HepG2 (cell line): ENCODE measurements around the gene SLC29A3. TPM values are rescaled to one million over a fixed set of nuclear protein-coding genes. Genes with fewer than 3 reads are reported as not detected.

Source experiments
- ATAC-seq: fragments of 200-7000 bp; cut with Tn5 transposase; 3 replicates; pipeline ENCODE4 v1.9.1; 2020; ENCODE audit warnings: mild to moderate bottlenecking, moderate library complexity
- BruUV-seq: library from RNA; stranded (reverse); fragments of 400-500 nt; replicated peaks from 2 replicates; lab custom pipeline; 2021; lab: Mats Ljungman, UMichigan
- CTCF ChIA-PET: fragments of 300-600 bp; formaldehyde crosslinking; extraction: SDS; loops from one replicate; lab custom pipeline; 2021; ENCODE audit warnings: low total read pairs, inconsistent platforms, low intra/inter-chr PET ratio; lab: Yijun Ruan, JAX
- POLR2A ChIA-PET: fragments of 350-600 bp; sonication (Branson Sonifier 250); formaldehyde crosslinking; loops from one replicate; lab custom pipeline; 2020; ENCODE audit warnings: antibody characterized with exemption, inconsistent platforms; lab: Yijun Ruan, JAX
- DNase-seq: peaks from one replicate; pipeline ENCODE4 v3.0.0-alpha.2; 2015; ENCODE audit warnings: low spot score
- FAIRE-seq: peaks from 3 replicates; lab custom pipeline; 2011; peaks lifted over from hg19 to GRCh38; lab: Jason Lieb, UNC
- H2AFZ ChIP-seq: one replicate; pipeline ENCODE4 v1.6.1; 2011; ENCODE audit warnings: low read length, inconsistent platforms
- H3K27ac ChIP-seq: fragments of 300-600 bp; 3 replicates; pipeline ENCODE4 v1.8.0; 2011; ENCODE audit warnings: mixed run types, mild to moderate bottlenecking, mixed read lengths, low read length, inconsistent platforms; ENCODE audit not compliant: insufficient read depth; ENCODE audit errors: extremely low read length
- H3K27me3 ChIP-seq, 2 experiments: fragments of 200-600 bp in 1 of 2; 2 replicates in 1 of 2; 3 replicates in 1 of 2; pipeline versions ENCODE4 v1.6.0 to v1.8.0; 2011; ENCODE audit warnings: low read length in 2 of 2, mild to moderate bottlenecking in 2 of 2, moderate library complexity in 2 of 2, inconsistent platforms in 1 of 2; ENCODE audit not compliant: insufficient read depth in 2 of 2, control insufficient read depth in 1 of 2
- H3K36me3 ChIP-seq, 2 experiments: fragments of 200-600 bp in 1 of 2; replicated peaks in 1 of 2; 2 replicates in 1 of 2; 3 replicates in 1 of 2; pipeline versions ENCODE4 v1.5.1 to v1.8.0; 2011; ENCODE audit warnings: low read length in 2 of 2, inconsistent platforms in 1 of 2; ENCODE audit not compliant: insufficient read depth in 2 of 2, control insufficient read depth in 1 of 2
- H3K4me1 ChIP-seq: 2 replicates; pipeline ENCODE4 v1.5.1; 2012; ENCODE audit warnings: low read length, inconsistent platforms; ENCODE audit not compliant: insufficient read depth
- H3K4me2 ChIP-seq: 2 replicates; pipeline ENCODE4 v1.6.0; 2011; ENCODE audit warnings: low read depth, low read length, inconsistent platforms
- H3K4me3 ChIP-seq, 3 experiments: fragments of 200-600 bp in 1 of 3; sonication (generic), shearing (Covaris generic) in 1 of 3; replicated peaks in 1 of 3; 2 replicates each; pipeline ENCODE4 v1.5.1; 2011 to 2016; ENCODE audit warnings: low read length in 3 of 3, inconsistent platforms in 2 of 3, low read depth in 2 of 3, mild to moderate bottlenecking in 2 of 3, control low read depth in 1 of 3, mixed read lengths in 1 of 3; ENCODE audit not compliant: insufficient read depth in 1 of 3
- H3K79me2 ChIP-seq: one replicate; pipeline ENCODE4 v1.6.1; 2011; ENCODE audit warnings: low read length, inconsistent platforms; ENCODE audit not compliant: insufficient read depth
- H3K9ac ChIP-seq: 2 replicates; pipeline ENCODE4 v1.6.0; 2011; ENCODE audit warnings: mild to moderate bottlenecking, low read depth, low read length, inconsistent platforms; ENCODE audit not compliant: insufficient read depth
- H3K9me3 ChIP-seq: 2 replicates; pipeline ENCODE4 v1.5.1; 2012; ENCODE audit warnings: mild to moderate bottlenecking, low read length
- H4K20me1 ChIP-seq: 2 replicates; pipeline ENCODE4 v1.6.0; 2011; ENCODE audit warnings: inconsistent platforms, mild to moderate bottlenecking, low read length, moderate library complexity; ENCODE audit not compliant: insufficient read depth
- ISX ChIP-seq: sonication (generic); formaldehyde crosslinking; conservative IDR thresholded peaks from 2 replicates; pipeline ENCODE4 v1.5.0; 2020; ENCODE audit warnings: missing genetic modification reagents
- MAZ ChIP-seq, 2 experiments: sonication (generic) in 1 of 2; formaldehyde crosslinking in 1 of 2; IDR thresholded peaks; 2 replicates each; pipeline versions ENCODE4 v1.5.0 to v1.6.1; 2012 to 2020; ENCODE audit warnings: low read depth in 2 of 2, mild to moderate bottlenecking in 2 of 2, borderline replicate concordance in 1 of 2, improper control_type of control experiment in 1 of 2, low read length in 1 of 2, missing genetic modification reagents in 1 of 2, moderate library complexity in 1 of 2
- RBFOX2 ChIP-seq: fragments of 200-400 bp; formaldehyde crosslinking; IDR thresholded peaks from 2 replicates; pipeline ENCODE4 v1.6.1; 2017; ENCODE audit warnings: low read depth, mild to moderate bottlenecking, low read length
- SALL1 ChIP-seq: sonication (generic); formaldehyde crosslinking; IDR thresholded peaks from 2 replicates; pipeline ENCODE4 v1.8.0; 2022; ENCODE audit warnings: mild to moderate bottlenecking, missing genetic modification reagents
- SPEN ChIP-seq: sonication (generic); formaldehyde crosslinking; IDR thresholded peaks from 2 replicates; pipeline ENCODE4 v1.5.1; 2020; ENCODE audit warnings: low read depth, mild to moderate bottlenecking, missing genetic modification reagents
- STAG1 ChIP-seq: sonication (generic); formaldehyde crosslinking; IDR thresholded peaks from 2 replicates; pipeline ENCODE4 v1.4.0; 2020; ENCODE audit warnings: missing genetic modification reagents
- TSC22D2 ChIP-seq: sonication (generic); formaldehyde crosslinking; IDR thresholded peaks from 2 replicates; pipeline ENCODE4 v1.5.1; 2020; ENCODE audit warnings: missing genetic modification reagents, mild to moderate bottlenecking, borderline replicate concordance
- ZFP91 ChIP-seq: sonication (generic); formaldehyde crosslinking; IDR thresholded peaks from 2 replicates; pipeline ENCODE4 v1.9.0; 2022; ENCODE audit warnings: missing genetic modification reagents, mild to moderate bottlenecking, borderline replicate concordance
- ZNF136 ChIP-seq: sonication (generic); formaldehyde crosslinking; IDR thresholded peaks from 2 replicates; pipeline ENCODE4 v1.8.1; 2022; ENCODE audit warnings: low read depth, mild to moderate bottlenecking, moderate library complexity, missing genetic modification reagents
- ZNF235 ChIP-seq: sonication (generic); formaldehyde crosslinking; IDR thresholded peaks from 2 replicates; pipeline ENCODE4 v1.8.1; 2023; ENCODE audit warnings: mild to moderate bottlenecking, missing genetic modification reagents, borderline replicate concordance
- ZNF292 ChIP-seq: sonication (generic); formaldehyde crosslinking; IDR thresholded peaks from 2 replicates; pipeline ENCODE4 v1.8.1; 2022; ENCODE audit warnings: mild to moderate bottlenecking, low read depth, missing genetic modification reagents, borderline replicate concordance
- ZNF615 ChIP-seq: sonication (generic); formaldehyde crosslinking; IDR thresholded peaks from 2 replicates; pipeline ENCODE4 v1.5.0; 2020; ENCODE audit warnings: mild to moderate bottlenecking, missing genetic modification reagents, borderline replicate concordance
- WGBS: methylation state at CpG from one replicate; pipeline ENCODE4 v1.1.6; 2017; ENCODE audit warnings: low lambda C conversion rate; 5-methylcytosine and 5-hydroxymethylcytosine counted together
- in situ Hi-C: cut with HindIII; loops from 2 replicates; pipeline ENCODE4 v1.10.0; 2017; ENCODE audit warnings: low pct_unique_long_range_greater_than_20kb; ENCODE audit not compliant: extremely low pct_ligation_motif_present
- intact Hi-C: fragments of 100-400 bp; cut with micrococcal nuclease; formaldehyde crosslinking; loops from one replicate; pipeline ENCODE4 v1.10.0; 2022; ENCODE audit not compliant: unreplicated experiment
- polyA plus RNA-seq, 8 experiments: library from polyadenylated mRNA; depleted of rRNA in 3 of 8; stranded (reverse) in 7 of 8; unstranded in 1 of 8; fragments of >200 nt; fragmentation: Illumina TruSeq in 4 of 8; extraction: Trizol in 4 of 8; gene quantifications; 2 replicates each; pipeline versions ENCODE4 v1.2.1 to v1.2.3, GENCODE V29; 2011 to 2016; ENCODE audit warnings: low read depth in 4 of 8, missing spikeins in 1 of 8, mixed read lengths in 1 of 8; ENCODE audit not compliant: insufficient read depth in 1 of 8
- total RNA-seq, 5 experiments: library from RNA; depleted of rRNA; stranded (reverse); fragments of >200 nt; fragmentation: Illumina TruSeq; extraction: Trizol; gene quantifications; 2 replicates each; pipeline ENCODE4 v1.2.3, GENCODE V29; 2016; ENCODE audit warnings: low read depth in 1 of 5

Gene SLC29A3
- total and polyA plus RNA-seq, 2 of the 13 experiments (the other 11 are each of a cell fraction or from before 2014, with no cell fraction given) = 8.6 to 11.8 TPM

- intact Hi-C loops = no loop called here
- no peak for TF ChIP-seq SPEN (CRISPR knock-in tag)
- no peak for TF ChIP-seq TSC22D2 (CRISPR knock-in tag)
- no peak for TF ChIP-seq RBFOX2
- no peak for TF ChIP-seq MAZ (IDR thresholded peaks at IDR 0.05; ENCODE audit: borderline replicate concordance, low read depth, low read length)
- no peak for TF ChIP-seq MAZ (CRISPR knock-in tag; IDR thresholded peaks at IDR 0.05; ENCODE audit: low read depth)
- TF ChIP-seq ZNF292 (CRISPR knock-in tag) = no peak
- CTCF ChIA-PET = interaction anchor here (0.7 to 1.9 kb wide), 3 partner anchors 14 to 381 kb away, joined by 4 to 8 read pairs (median 5); no protein-coding TSS in a partner anchor
- Histone ChIP-seq H3K4me2 (no peak overlapping the region), H3K9me3 (no peaks in the 10 kb centered on the region), H3K36me3 (no peaks in the 10 kb centered on the region), H2AFZ (no peak overlapping the region), H3K4me3 (no peak overlapping the region), H3K27me3 (peaks cover 0 to 9% of the 10 kb centered on the region in 2 experiments; a peak in 3 of 5 replicates), H3K9ac (no peak overlapping the region), H3K27ac (no peak overlapping the region), H3K4me1 (no peaks in the 10 kb centered on the region), H4K20me1 (no peaks in the 10 kb centered on the region), H3K79me2 (no peaks in the 10 kb centered on the region)
- 51% methylated on average over 14 of the region's 19 CpGs for WGBS
- in situ Hi-C loops = loop anchor here (5.0 kb wide), 1 partner anchor 377 kb away; no protein-coding TSS in a partner anchor
- POLR2A ChIA-PET = no interaction called here
- FAIRE-seq (no peak), DNase-seq (no peak), ATAC-seq (no peak)
- no TSS peak for BruUV-seq
Measured at GRCh38 chr10:71284544-71285179, 34.4 kb upstream of the SLC29A3 start.

DNA sequence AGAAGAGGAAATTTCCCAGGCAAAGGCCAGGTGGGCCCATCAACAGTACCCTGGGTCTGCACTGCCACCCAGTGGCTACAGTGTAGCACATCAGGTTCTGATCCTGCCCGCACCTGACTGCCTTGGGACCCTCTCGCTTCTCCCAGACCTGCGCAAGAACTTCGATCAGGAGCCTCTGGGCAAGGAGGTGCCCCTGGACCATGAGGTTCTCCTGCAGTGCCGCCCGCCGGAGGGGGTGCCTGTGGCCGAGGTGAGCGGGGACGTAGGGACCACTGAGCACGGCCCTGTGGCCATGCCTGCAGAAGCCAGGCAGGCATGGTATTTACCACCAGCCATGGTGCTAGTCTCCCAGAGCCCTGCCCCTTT is 33.9 kb upstream of the SLC29A3 start:
- H3K36me3 ChIP-seq = no peaks in the 10 kb centered on the region
- DNase-seq (peak; percentile 28), ATAC-seq (peak; percentile 87), FAIRE-seq (peak; percentile 56)
- CTCF ChIA-PET = interaction anchor here (0.7 to 1.9 kb wide), 4 partner anchors 15 to 382 kb away, joined by 4 to 8 read pairs (median 4); no protein-coding TSS in a partner anchor
- no peaks in the 10 kb centered on the region for H4K20me1 ChIP-seq
- in situ Hi-C loops (loop anchor here (5.0 kb wide), 1 partner anchor 378 kb away; no protein-coding TSS in a partner anchor), intact Hi-C loops (no loop called here)
- no peak overlapping the region for H2AFZ ChIP-seq
- POLR2A ChIA-PET = no interaction called here
- no peak overlapping the region for H3K4me2 ChIP-seq
- no peaks in the 10 kb centered on the region for H3K9me3 ChIP-seq
- H3K27me3 ChIP-seq = peaks cover 0 to 9% of the 10 kb centered on the region in 2 experiments; a peak in 3 of 5 replicates
- H3K4me1 ChIP-seq = peaks cover 2% of the 10 kb centered on the region
- WGBS = 4% methylated on average over 5 of the region's 11 CpGs
- no TSS peak for BruUV-seq
- H3K27ac ChIP-seq = no peak overlapping the region
- no peak overlapping the region for H3K4me3 ChIP-seq
- no peaks in the 10 kb centered on the region for H3K79me2 ChIP-seq
- H3K9ac ChIP-seq = no peak overlapping the region
- no peak for TF ChIP-seq SALL1 (CRISPR knock-in tag)
- TF ChIP-seq ZNF136 (CRISPR knock-in tag) = no peak
- peak; percentile 80 for TF ChIP-seq STAG1 (CRISPR knock-in tag)
- no peak for TF ChIP-seq ISX (CRISPR knock-in tag)
- TF ChIP-seq ZNF235 (CRISPR knock-in tag) = no peak
- peak; percentile 26; the same call in 1 of the 2 replicates for TF ChIP-seq ZFP91 (CRISPR knock-in tag)
- no peak for TF ChIP-seq ZNF615 (CRISPR knock-in tag)
